SK-N-SH (cell line): Measurements from ENCODE around the gene MAML3. TPM values are rescaled to one million over a fixed set of nuclear protein-coding genes. Genes with fewer than 3 reads are reported as not detected.

Experiments used
- CTCF ChIA-PET: fragments of 300-600, 350-600 bp; formaldehyde crosslinking; extraction: SDS; loops from one replicate; lab custom pipeline; 2021; lab: Yijun Ruan, JAX
- POLR2A ChIA-PET: fragments of 350-600 bp; sonication (Branson Sonifier 250); formaldehyde crosslinking; extraction: SDS; loops from one replicate; lab custom pipeline; 2020; ENCODE audit warnings: antibody characterized with exemption, inconsistent platforms; lab: Yijun Ruan, JAX
- DNase-seq: peaks from one replicate; pipeline ENCODE4 v3.0.0; 2012
- H2AFZ ChIP-seq: fragments of 200-600 bp; sonication (generic); 2 replicates; pipeline ENCODE4 v1.8.1; 2016; ENCODE audit warnings: antibody characterized with exemption, mild to moderate bottlenecking, low read depth
- H3F3A ChIP-seq: fragments of 200-600 bp; sonication (generic); replicated peaks from 2 replicates; pipeline ENCODE3; 2016; ENCODE audit warnings: antibody characterized with exemption, mild to moderate bottlenecking; ENCODE audit not compliant: insufficient read depth
- H3K27ac ChIP-seq, 2 experiments: fragments of 200-500 bp in 1 of 2; fragments of 200-600 bp in 1 of 2; sonication (Bioruptor generic) in 1 of 2; sonication (generic), shearing (Covaris generic) in 1 of 2; 2 replicates each; pipeline versions ENCODE4 v1.5.1 to v1.6.1; 2014 to 2016; ENCODE audit warnings: low read depth in 2 of 2, inconsistent platforms in 1 of 2, low read length in 1 of 2, mild to moderate bottlenecking in 1 of 2, mixed read lengths in 1 of 2
- H3K27me3 ChIP-seq: fragments of 200-600 bp; sonication (generic), shearing (Covaris generic); 2 replicates; pipeline ENCODE4 v1.6.1; 2016; ENCODE audit warnings: mixed run types; ENCODE audit not compliant: insufficient read depth
- H3K36me3 ChIP-seq, 2 experiments: fragments of 200-500 bp in 1 of 2; fragments of 200-600 bp in 1 of 2; sonication (Bioruptor generic) in 1 of 2; sonication (generic) in 1 of 2; replicated peaks in 1 of 2; 2 replicates each; pipeline versions ENCODE3 to v1.5.1; 2014 to 2016; ENCODE audit warnings: low read length in 1 of 2, mild to moderate bottlenecking in 1 of 2; ENCODE audit not compliant: insufficient read depth in 2 of 2, control insufficient read depth in 1 of 2
- H3K4me1 ChIP-seq, 2 experiments: fragments of 200-500 bp in 1 of 2; fragments of 200-600 bp in 1 of 2; sonication (Bioruptor generic) in 1 of 2; sonication (generic), shearing (Covaris generic) in 1 of 2; 2 replicates each; pipeline versions ENCODE4 v1.5.1 to v1.6.1; 2014 to 2016; ENCODE audit warnings: low read depth in 1 of 2, low read length in 1 of 2, mixed run types in 1 of 2; ENCODE audit not compliant: insufficient read depth in 2 of 2, control insufficient read depth in 1 of 2
- H3K4me2 ChIP-seq: fragments of 200-600 bp; sonication (generic), shearing (Covaris generic); 2 replicates; pipeline ENCODE4 v1.6.1; 2017; ENCODE audit warnings: mixed run types
- H3K4me3 ChIP-seq, 2 experiments: fragments of 200-500 bp in 1 of 2; fragments of 200-600 bp in 1 of 2; sonication (Bioruptor generic) in 1 of 2; sonication (generic), shearing (Covaris generic) in 1 of 2; 2 replicates each; pipeline versions ENCODE4 v1.5.1 to v1.8.1; 2014 to 2016; ENCODE audit warnings: low read depth in 2 of 2, inconsistent platforms in 1 of 2, low read length in 1 of 2, mild to moderate bottlenecking in 1 of 2, mixed read lengths in 1 of 2, moderate library complexity in 1 of 2
- H3K79me2 ChIP-seq: fragments of 200-600 bp; sonication (generic); 2 replicates; pipeline ENCODE4 v1.8.1; 2017; ENCODE audit warnings: mild to moderate bottlenecking; ENCODE audit not compliant: insufficient read depth
- H3K9ac ChIP-seq: fragments of 200-600 bp; sonication (generic); 2 replicates; pipeline ENCODE4 v1.6.1; 2017; ENCODE audit warnings: mixed run types
- H3K9me2 ChIP-seq: fragments of 200-600 bp; sonication (generic); 2 replicates; pipeline ENCODE4 v1.6.1; 2017; ENCODE audit warnings: mixed run types
- H3K9me3 ChIP-seq: fragments of 200-600 bp; sonication (generic); 2 replicates; pipeline ENCODE4 v1.6.1; 2017; ENCODE audit warnings: mixed run types, mild to moderate bottlenecking, moderate library complexity
- H4K20me1 ChIP-seq: fragments of 200-600 bp; sonication (generic); 2 replicates; pipeline ENCODE4 v1.6.1; 2017; ENCODE audit warnings: mild to moderate bottlenecking, mixed run types; ENCODE audit not compliant: insufficient read depth
- CTCF ChIP-seq: fragments of 200-600 bp; sonication (generic); IDR thresholded peaks from 2 replicates; pipeline ENCODE4 v1.6.1; 2017; ENCODE audit warnings: antibody characterized with exemption, mild to moderate bottlenecking, moderate library complexity
- EP300 ChIP-seq, 2 experiments: IDR thresholded peaks; 2 replicates each; pipeline versions ENCODE4 v1.4.0 to v1.6.1; 2012; ENCODE audit warnings: borderline replicate concordance in 1 of 2, low read depth in 1 of 2, low read length in 1 of 2
- EZH2phosphoT487 ChIP-seq: fragments of 200-600 bp; sonication (generic); IDR thresholded peaks from 2 replicates; pipeline ENCODE4 v1.6.1; 2017; ENCODE audit warnings: low read depth, mixed run types, mild to moderate bottlenecking, antibody characterized with exemption, moderate library complexity, borderline replicate concordance
- FOSL2 ChIP-seq: IDR thresholded peaks from 2 replicates; pipeline ENCODE4 v1.4.0; 2012; ENCODE audit warnings: low read depth, mild to moderate bottlenecking, moderate library complexity, borderline replicate concordance
- IRF3 ChIP-seq: fragments of 150-350 bp; IDR thresholded peaks from 2 replicates; pipeline ENCODE4 v1.6.1; 2016; ENCODE audit warnings: mild to moderate bottlenecking, low read depth, low read length
- JUND ChIP-seq: IDR thresholded peaks from 2 replicates; pipeline ENCODE4 v1.4.0; 2012
- MAX ChIP-seq: IDR thresholded peaks from 2 replicates; pipeline ENCODE4 v1.4.0; 2012; ENCODE audit warnings: low read depth
- MEF2A ChIP-seq: IDR thresholded peaks from 2 replicates; pipeline ENCODE4 v1.4.0; 2012; ENCODE audit warnings: low read depth, borderline replicate concordance
- NFIC ChIP-seq: IDR thresholded peaks from 2 replicates; pipeline ENCODE4 v1.4.0; 2012; ENCODE audit warnings: borderline replicate concordance
- RXRA ChIP-seq: IDR thresholded peaks from 2 replicates; pipeline ENCODE4 v1.4.0; 2012; ENCODE audit warnings: low read depth, mild to moderate bottlenecking, borderline replicate concordance
- SIN3A ChIP-seq: IDR thresholded peaks from 2 replicates; pipeline ENCODE4 v1.6.1; 2012; ENCODE audit warnings: low read depth, mild to moderate bottlenecking, low read length, moderate library complexity, borderline replicate concordance
- SMC3 ChIP-seq: IDR thresholded peaks from 2 replicates; pipeline ENCODE4 v1.6.1; 2012; ENCODE audit warnings: low read depth, low read length, improper control_type of control experiment
- TAF1 ChIP-seq: IDR thresholded peaks from 2 replicates; pipeline ENCODE4 v1.6.1; 2012; ENCODE audit warnings: low read depth, mild to moderate bottlenecking, low read length, moderate library complexity, borderline replicate concordance
- TEAD4 ChIP-seq: IDR thresholded peaks from 2 replicates; pipeline ENCODE4 v1.4.0; 2012; ENCODE audit warnings: mild to moderate bottlenecking, borderline replicate concordance; ENCODE audit not compliant: insufficient read depth
- USF2 ChIP-seq: fragments of 150-350 bp; IDR thresholded peaks from 2 replicates; pipeline ENCODE4 v1.6.1; 2017; ENCODE audit warnings: antibody characterized with exemption, low read length, low read depth, borderline replicate concordance
- YY1 ChIP-seq: IDR thresholded peaks from 2 replicates; pipeline ENCODE4 v1.4.0; 2012; ENCODE audit warnings: low read depth, mild to moderate bottlenecking
- WGBS: methylation state at CpG from one replicate; pipeline ENCODE4 v1.1.6; 2017; ENCODE audit warnings: low lambda C conversion rate; 5-methylcytosine and 5-hydroxymethylcytosine counted together
- polyA plus RNA-seq, 3 experiments: library from polyadenylated mRNA; depleted of rRNA; stranded (reverse); fragments of >200 nt; gene quantifications; 2 replicates each; pipeline ENCODE4 v1.2.3, GENCODE V29; 2012

Gene MAML3
- polyA plus RNA-seq, 1 of the 3 experiments (the other 2 are of a cell fraction) = 5.3 TPM

GRCh38 chr4:140140566-140140965 lies 13.4 kb downstream of the MAML3 start:
- POLR2A ChIA-PET = interaction anchor here (1.4 kb wide), 1 partner anchor 10 kb away, joined by 3 read pairs; no protein-coding TSS in a partner anchor

More at GRCh38 chr4:140140566-140140965, 13.4 kb downstream of the MAML3 start:
- Histone ChIP-seq H3K4me3 (no peak overlapping the region), H3K79me2 (peaks cover 36% of the 10 kb centered on the region), H2AFZ (no peak overlapping the region), H3K27ac (peak overlapping the region in 1 of 2 experiments; percentile 11; a peak in 1 of 4 replicates), H3K9ac (no peak overlapping the region), H3K27me3 (no peaks in the 10 kb centered on the region), H3F3A (peaks cover 9% of the 10 kb centered on the region), H4K20me1 (no peaks in the 10 kb centered on the region), H3K36me3 (no peaks in the 10 kb centered on the region), H3K4me1 (peaks cover 15 to 20% of the 10 kb centered on the region in 2 experiments), H3K9me3 (no peaks in the 10 kb centered on the region)
- DNase-seq = no peak
- WGBS = 89% methylated on average over 3 of the region's 3 CpGs
- TF ChIP-seq JUND (no peak), SMC3 (no peak), CTCF (no peak), FOSL2 (no peak), SIN3A (no peak), IRF3 (no peak), MEF2A (no peak), NFIC (no peak), EZH2phosphoT487 (no peak), MAX (no peak), TAF1 (no peak), YY1 (no peak), TEAD4 (no peak), USF2 (no peak), EP300 (IDR thresholded peaks at IDR 0.05; ENCODE audit: borderline replicate concordance in 1 of 2, low read depth in 1 of 2, low read length in 1 of 2) (no peak), RXRA (no peak)
- TF ChIP-seq, all 33 proteins: peak for 0
- Histone ChIP-seq H3K4me2 (no peak overlapping the region), H3K9me2 (no peaks in the 10 kb centered on the region)
- CTCF ChIA-PET = interaction anchor here (2.2 kb wide), 1 partner anchor 13 kb away, joined by 4 read pairs; no protein-coding TSS in a partner anchor
